K562 (cell line): ENCODE results near the gene TMEM25.

Experiments
- CTCF ChIP-seq, 3 experiments: IDR thresholded peaks in 2 of 3; conservative IDR thresholded peaks in 1 of 3; 2 replicates each; pipeline ENCODE4 v1.5.1; 2011 to 2012; ENCODE audit warnings: low read length in 3 of 3, mild to moderate bottlenecking in 3 of 3, control low read depth in 2 of 3, improper control_type of control experiment in 1 of 3, inconsistent platforms in 1 of 3, low read depth in 1 of 3, mixed read lengths in 1 of 3, moderate library complexity in 1 of 3; ENCODE audit not compliant: insufficient read depth in 2 of 3
- CXXC5 ChIP-seq: fragments of 250-450 bp; sonication (Bioruptor Pico); IDR thresholded peaks from 2 replicates; pipeline ENCODE4 v1.8.0; 2022; ENCODE audit warnings: inconsistent platforms, mild to moderate bottlenecking, moderate library complexity
- EP300 ChIP-seq: IDR thresholded peaks from 2 replicates; pipeline ENCODE4 v1.6.1; 2012; ENCODE audit warnings: low read length, improper control_type of control experiment
- ESRRA ChIP-seq: fragments of 450-650 bp; IDR thresholded peaks from 2 replicates; pipeline ENCODE4 v1.6.1; 2014; ENCODE audit warnings: low read depth, mild to moderate bottlenecking, moderate library complexity, borderline replicate concordance
- HNRNPK ChIP-seq: fragments of 200-400 bp; formaldehyde crosslinking; IDR thresholded peaks from one replicate; pipeline ENCODE4 v1.6.1; 2018; ENCODE audit warnings: mild to moderate bottlenecking, low read depth, low read length; ENCODE audit not compliant: poor library complexity, severe bottlenecking
- NFIC ChIP-seq: fragments of 450-650 bp; IDR thresholded peaks from 2 replicates; pipeline ENCODE4 v1.6.1; 2017; ENCODE audit warnings: mild to moderate bottlenecking, inconsistent platforms
- POLR2B ChIP-seq: fragments of 450-650 bp; IDR thresholded peaks from 2 replicates; pipeline ENCODE4 v1.6.1; 2018; ENCODE audit warnings: low read depth; ENCODE audit not compliant: partially characterized antibody
- REST ChIP-seq, 2 experiments: fragments of 450-650 bp; formaldehyde crosslinking in 1 of 2; IDR thresholded peaks; 2 replicates each; pipeline versions ENCODE4 v1.4.0 to v1.6.1; 2014 to 2020; ENCODE audit warnings: mild to moderate bottlenecking in 2 of 2, borderline replicate concordance in 1 of 2, low read depth in 1 of 2
- SP1 ChIP-seq: sonication (generic); formaldehyde crosslinking; IDR thresholded peaks from 2 replicates; pipeline ENCODE4 v1.8.1; 2022; ENCODE audit warnings: mild to moderate bottlenecking, missing genetic modification reagents
- SRSF1 ChIP-seq: fragments of 200-400 bp; formaldehyde crosslinking; IDR thresholded peaks from 2 replicates; pipeline ENCODE4 v1.6.1; 2017; ENCODE audit warnings: mild to moderate bottlenecking, low read depth, low read length, moderate library complexity
- YY1 ChIP-seq, 3 experiments: IDR thresholded peaks; 2 replicates each; pipeline ENCODE4 v1.6.1; 2011; ENCODE audit warnings: low read length in 2 of 3, mild to moderate bottlenecking in 2 of 3, moderate library complexity in 2 of 3, borderline replicate concordance in 1 of 3, control low read depth in 1 of 3, low read depth in 1 of 3; ENCODE audit not compliant: insufficient read depth in 3 of 3, insufficient replicate concordance in 2 of 3, control insufficient read depth in 1 of 3, insufficient read length in 1 of 3; ENCODE audit errors: extremely low read depth in 1 of 3
- ZNF274 ChIP-seq: IDR thresholded peaks from 2 replicates; pipeline ENCODE4 v1.6.1; 2011; ENCODE audit warnings: low read depth, mild to moderate bottlenecking, low read length, moderate library complexity, borderline replicate concordance

- TF ChIP-seq NFIC (no peak), HNRNPK (no peak), POLR2B (no peak), ZNF274 (no peak), SRSF1 (no peak), CXXC5 (CRISPR knock-in tag) (no peak), EP300 (no peak), YY1 (IDR thresholded peaks at IDR 0.05; ENCODE audit: borderline replicate concordance in 1 of 3, control insufficient read depth in 1 of 3, extremely low read depth in 1 of 3, insufficient read depth in 3 of 3, insufficient read length in 1 of 3, insufficient replicate concordance in 2 of 3, low read depth in 1 of 3, low read length in 2 of 3) (no peak), REST (IDR thresholded peaks at IDR 0.05; ENCODE audit: borderline replicate concordance) (no peak), REST (CRISPR knock-in tag; IDR thresholded peaks at IDR 0.05; ENCODE audit: low read depth) (no peak), SP1 (no peak), ESRRA (no peak), CTCF (IDR thresholded peaks at IDR 0.05 in 2 of 3, conservative IDR thresholded peaks at IDR 0.05 in 1 of 3; ENCODE audit: insufficient read depth in 2 of 3, low read depth in 1 of 3, low read length in 3 of 3) (no peak)
Measured at GRCh38 chr11:118524757-118525470, 6.1 kb upstream of the TMEM25 start.
